OCI-LY7 (cell line): ENCODE data around the gene SOCS6. TPM values are rescaled to one million over a fixed set of nuclear protein-coding genes. Genes with fewer than 3 reads are reported as not detected.

ENCODE experiments used
- BruUV-seq: library from RNA; stranded (reverse); fragments of 400-500 nt; replicated peaks from 2 replicates; lab custom pipeline; 2021; lab: Mats Ljungman, UMichigan
- CTCF ChIA-PET: fragments of 300-600 bp; sonication (Branson Sonifier 250); formaldehyde crosslinking; loops from one replicate; lab custom pipeline; 2022; ENCODE audit warnings: antibody characterized with exemption; ENCODE audit not compliant: unreplicated experiment; lab: Charles Lee
- POLR2A ChIA-PET: fragments of 300-600 bp; sonication (Branson Sonifier 250); formaldehyde crosslinking; loops from one replicate; lab custom pipeline; 2022; ENCODE audit warnings: antibody characterized with exemption; lab: Charles Lee
- DNase-seq: peaks from one replicate; pipeline ENCODE4 v3.0.0-alpha.2; 2015; ENCODE audit warnings: low spot score
- H2AFZ ChIP-seq: fragments of 200-600 bp; sonication (generic), shearing (Covaris generic); 2 replicates; pipeline ENCODE4 v1.6.1; 2014; ENCODE audit warnings: mild to moderate bottlenecking, antibody characterized with exemption, low read length, moderate library complexity
- H3K27ac ChIP-seq: fragments of 200-600 bp; sonication (generic); 2 replicates; pipeline ENCODE4 v1.5.1; 2014; ENCODE audit warnings: mixed run types, low read depth, mild to moderate bottlenecking, moderate library complexity, low read length, inconsistent platforms; ENCODE audit not compliant: poor library complexity, severe bottlenecking
- H3K36me3 ChIP-seq: fragments of 200-600 bp; sonication (generic); 2 replicates; pipeline ENCODE4 v1.6.1; 2014; ENCODE audit warnings: mild to moderate bottlenecking, antibody characterized with exemption, low read length, moderate library complexity, mixed read lengths; ENCODE audit not compliant: insufficient read depth
- H3K4me1 ChIP-seq: fragments of 200-600 bp; sonication (generic); 2 replicates; pipeline ENCODE4 v1.5.1; 2014; ENCODE audit warnings: mild to moderate bottlenecking, low read length; ENCODE audit not compliant: insufficient read depth, poor library complexity, severe bottlenecking
- H3K4me2 ChIP-seq: fragments of 200-600 bp; sonication (generic); 2 replicates; pipeline ENCODE4 v1.6.1; 2014; ENCODE audit warnings: mild to moderate bottlenecking, low read length
- H3K4me3 ChIP-seq: fragments of 200-600 bp; sonication (generic); 2 replicates; pipeline ENCODE4 v1.5.1; 2014; ENCODE audit warnings: mild to moderate bottlenecking, low read depth, low read length; ENCODE audit not compliant: poor library complexity, severe bottlenecking
- H3K79me2 ChIP-seq: fragments of 200-600 bp; sonication (generic); 2 replicates; pipeline ENCODE4 v1.6.1; 2016; ENCODE audit warnings: low read depth, mild to moderate bottlenecking, low read length, moderate library complexity, mixed read lengths; ENCODE audit not compliant: insufficient read depth
- H3K9me2 ChIP-seq: fragments of 200-600 bp; sonication (generic); 2 replicates; pipeline ENCODE4 v1.6.1; 2016; ENCODE audit warnings: mild to moderate bottlenecking, low read length, mixed read lengths; ENCODE audit not compliant: insufficient read depth
- H3K9me3 ChIP-seq: fragments of 200-600 bp; sonication (generic); 2 replicates; pipeline ENCODE4 v1.6.1; 2014; ENCODE audit warnings: mild to moderate bottlenecking, mixed run types, low read length, mixed read lengths
- H4K20me1 ChIP-seq: fragments of 200-600 bp; sonication (generic); 2 replicates; pipeline ENCODE4 v1.6.1; 2014; ENCODE audit warnings: mild to moderate bottlenecking, antibody characterized with exemption, low read length, moderate library complexity, mixed read lengths; ENCODE audit not compliant: insufficient read depth
- EZH2phosphoT487 ChIP-seq: fragments of 200-600 bp; sonication (generic); IDR thresholded peaks from 2 replicates; pipeline ENCODE4 v1.6.1; 2018; ENCODE audit warnings: low read depth, borderline replicate concordance, mild to moderate bottlenecking, mixed run types, antibody characterized with exemption, low read length, moderate library complexity, mixed read lengths
- intact Hi-C: fragments of 100-400 bp; cut with micrococcal nuclease; formaldehyde crosslinking; loops from one replicate; pipeline ENCODE4 v1.10.0; 2022; ENCODE audit not compliant: unreplicated experiment
- total RNA-seq, 2 experiments: library from RNA; depleted of rRNA in 1 of 2; stranded (reverse); fragments of >200 nt in 1 of 2; shearing (Covaris generic) in 1 of 2; gene quantifications; 2 replicates each; pipeline ENCODE4 v1.2.3, GENCODE V29; 2014 to 2022
- TF ChIP-seq, protein P1 (sequence below): fragments of 200-600 bp; sonication (generic); conservative IDR thresholded peaks from 2 replicates; pipeline ENCODE4 v1.5.1; 2014; ENCODE audit warnings: mild to moderate bottlenecking, antibody characterized with exemption, low read length, moderate library complexity, mixed read lengths

The SOCS6 gene
- total RNA-seq, 2 experiments from 2014 or later: not detected

DNA sequence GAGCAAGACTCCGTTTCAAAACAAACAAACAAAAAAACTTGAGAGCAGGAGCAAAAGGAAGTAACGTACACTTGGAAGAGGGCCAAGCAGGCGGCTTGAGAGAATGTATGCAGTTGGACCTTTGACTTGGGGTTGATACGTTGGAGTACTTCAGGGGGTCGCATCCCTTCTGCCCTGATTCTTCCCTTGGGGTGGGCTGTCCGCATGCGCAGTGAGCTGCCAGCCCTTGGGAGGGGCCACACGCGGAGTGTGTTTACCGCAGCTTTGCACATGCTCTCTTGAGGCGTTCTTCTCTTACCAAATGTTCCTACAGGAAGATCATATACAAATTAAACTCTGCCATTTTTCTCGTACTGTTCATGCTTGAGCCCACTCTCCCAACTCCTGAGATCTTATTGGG, 38.1 kb upstream of the SOCS6 start:
- BruUV-seq: no TSS peak
- no peak overlapping the region for H3K27ac ChIP-seq
- intact Hi-C loops: no loop called here
- CTCF ChIA-PET: no interaction called here
- H3K9me2 ChIP-seq: no peaks in the 10 kb centered on the region
- no peaks in the 10 kb centered on the region for H3K36me3 ChIP-seq
- H3K4me1 ChIP-seq: no peaks in the 10 kb centered on the region
- no peak overlapping the region for H2AFZ ChIP-seq
- no peaks in the 10 kb centered on the region for H3K79me2 ChIP-seq
- no peak overlapping the region for H3K4me3 ChIP-seq
- POLR2A ChIA-PET: no interaction called here
- no peaks in the 10 kb centered on the region for H4K20me1 ChIP-seq
- DNase-seq: no peak
- TF ChIP-seq, protein P1, sequence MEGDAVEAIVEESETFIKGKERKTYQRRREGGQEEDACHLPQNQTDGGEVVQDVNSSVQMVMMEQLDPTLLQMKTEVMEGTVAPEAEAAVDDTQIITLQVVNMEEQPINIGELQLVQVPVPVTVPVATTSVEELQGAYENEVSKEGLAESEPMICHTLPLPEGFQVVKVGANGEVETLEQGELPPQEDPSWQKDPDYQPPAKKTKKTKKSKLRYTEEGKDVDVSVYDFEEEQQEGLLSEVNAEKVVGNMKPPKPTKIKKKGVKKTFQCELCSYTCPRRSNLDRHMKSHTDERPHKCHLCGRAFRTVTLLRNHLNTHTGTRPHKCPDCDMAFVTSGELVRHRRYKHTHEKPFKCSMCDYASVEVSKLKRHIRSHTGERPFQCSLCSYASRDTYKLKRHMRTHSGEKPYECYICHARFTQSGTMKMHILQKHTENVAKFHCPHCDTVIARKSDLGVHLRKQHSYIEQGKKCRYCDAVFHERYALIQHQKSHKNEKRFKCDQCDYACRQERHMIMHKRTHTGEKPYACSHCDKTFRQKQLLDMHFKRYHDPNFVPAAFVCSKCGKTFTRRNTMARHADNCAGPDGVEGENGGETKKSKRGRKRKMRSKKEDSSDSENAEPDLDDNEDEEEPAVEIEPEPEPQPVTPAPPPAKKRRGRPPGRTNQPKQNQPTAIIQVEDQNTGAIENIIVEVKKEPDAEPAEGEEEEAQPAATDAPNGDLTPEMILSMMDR: no peak
- no peak for TF ChIP-seq EZH2phosphoT487
- H3K4me2 ChIP-seq: no peak overlapping the region
- no peaks in the 10 kb centered on the region for H3K9me3 ChIP-seq

- BruUV-seq: no TSS peak
- Histone ChIP-seq H3K9me2 (no peaks in the 10 kb centered on the region), H3K9me3 (no peaks in the 10 kb centered on the region), H2AFZ (no peak overlapping the region), H3K36me3 (no peaks in the 10 kb centered on the region), H3K79me2 (no peaks in the 10 kb centered on the region), H3K4me3 (no peak overlapping the region), H3K27ac (no peak overlapping the region), H3K4me2 (no peak overlapping the region), H4K20me1 (no peaks in the 10 kb centered on the region), H3K4me1 (no peaks in the 10 kb centered on the region)
- CTCF ChIA-PET: no interaction called here
- intact Hi-C loops: no loop called here
- POLR2A ChIA-PET: no interaction called here
- no peak for DNase-seq
- TF ChIP-seq, protein P1: no peak
- no peak for TF ChIP-seq EZH2phosphoT487
These were observed 32.7 kb upstream of the SOCS6 start for GRCh38 chr18:70256184-70256583.

- TF ChIP-seq, protein P1: no peak
- no peak for TF ChIP-seq EZH2phosphoT487
- no peak overlapping the region for H2AFZ ChIP-seq
- H3K79me2 ChIP-seq: no peaks in the 10 kb centered on the region
- intact Hi-C loops: no loop called here
- H3K4me1 ChIP-seq: no peaks in the 10 kb centered on the region
- no peaks in the 10 kb centered on the region for H3K36me3 ChIP-seq
- H3K4me2 ChIP-seq: no peak overlapping the region
- H3K9me3 ChIP-seq: no peaks in the 10 kb centered on the region
- DNase-seq: no peak
- no peaks in the 10 kb centered on the region for H3K9me2 ChIP-seq
- ChIA-PET CTCF (no interaction called here), POLR2A (no interaction called here)
- BruUV-seq: no TSS peak
- no peak overlapping the region for H3K4me3 ChIP-seq
- no peaks in the 10 kb centered on the region for H4K20me1 ChIP-seq
- no peak overlapping the region for H3K27ac ChIP-seq
These were observed 31.9 kb upstream of the SOCS6 start for GRCh38 chr18:70256994-70257393.
